WERI-Rb-1 (cell line): ENCODE measurements around the gene ATP2A3.

Source experiments
- DNase-seq: peaks from one replicate; pipeline ENCODE4 v3.0.0-alpha.2; 2020
- H3K27ac ChIP-seq: fragments of 250-450 bp; sonication (Bioruptor Pico); 2 replicates; pipeline ENCODE4 v1.5.1; 2020; ENCODE audit warnings: mild to moderate bottlenecking, moderate library complexity
- H3K27me3 ChIP-seq: fragments of 250-450 bp; sonication (Bioruptor Pico); 2 replicates; pipeline ENCODE4 v1.5.1; 2021; ENCODE audit warnings: mild to moderate bottlenecking, low read depth, moderate library complexity; ENCODE audit not compliant: insufficient read depth, severe bottlenecking
- H3K36me3 ChIP-seq: fragments of 250-450 bp; sonication (Bioruptor Pico); 2 replicates; pipeline ENCODE4 v1.5.1; 2020; ENCODE audit warnings: mild to moderate bottlenecking, moderate library complexity
- H3K4me3 ChIP-seq: 2 replicates; pipeline ENCODE4 v1.5.1; 2011; ENCODE audit warnings: low read depth, mild to moderate bottlenecking, control low read depth, low read length
- H3K9me3 ChIP-seq: fragments of 250-450 bp; sonication (Bioruptor Pico); 2 replicates; pipeline ENCODE4 v1.5.1; 2021; ENCODE audit warnings: mild to moderate bottlenecking, moderate library complexity; ENCODE audit not compliant: severe bottlenecking
- CTCF ChIP-seq: IDR thresholded peaks from 2 replicates; pipeline ENCODE4 v1.5.1; 2011; ENCODE audit warnings: low read depth, mild to moderate bottlenecking, control low read depth, inconsistent platforms, low read length

The ATP2A3 gene

GRCh38 chr17:3886776-3887175 is 77.5 kb downstream of the ATP2A3 start:
- Histone ChIP-seq H3K4me3 (no peak overlapping the region), H3K9me3 (no peaks in the 10 kb centered on the region), H3K27me3 (no peaks in the 10 kb centered on the region), H3K36me3 (peaks cover 44% of the 10 kb centered on the region), H3K27ac (no peak overlapping the region)
- no peak for TF ChIP-seq CTCF
- no peak for DNase-seq

DNA sequence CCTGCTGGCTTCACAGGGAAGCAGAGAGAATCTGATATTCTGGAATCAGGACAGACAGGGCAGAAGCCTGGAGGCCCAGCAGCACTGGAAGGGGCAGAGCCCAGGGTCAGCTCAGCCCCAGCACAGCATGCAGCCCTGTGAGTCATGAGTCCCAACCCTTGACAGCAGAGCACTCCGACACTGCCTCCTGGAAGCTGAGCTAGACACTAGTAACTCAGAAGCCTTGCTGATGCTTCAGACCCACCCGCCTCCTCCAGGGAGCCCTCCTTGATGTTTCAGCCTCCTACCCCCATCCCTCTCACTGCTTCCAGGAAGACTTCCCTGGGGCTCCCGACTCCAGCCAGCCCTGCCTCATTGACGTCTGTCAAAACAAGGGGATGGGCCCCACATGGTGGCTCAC is 78.3 kb downstream of the ATP2A3 start:
- H3K36me3 ChIP-seq = peaks cover 50% of the 10 kb centered on the region
- no peak overlapping the region for H3K4me3 ChIP-seq
- H3K9me3 ChIP-seq = no peaks in the 10 kb centered on the region
- no peak for TF ChIP-seq CTCF
- DNase-seq = no peak
- no peaks in the 10 kb centered on the region for H3K27me3 ChIP-seq
- no peak overlapping the region for H3K27ac ChIP-seq

GRCh38 chr17:3885271-3885670 is 79.0 kb downstream of the ATP2A3 start:
- no peak for TF ChIP-seq CTCF
- Histone ChIP-seq H3K27me3 (no peaks in the 10 kb centered on the region), H3K27ac (no peak overlapping the region), H3K9me3 (no peaks in the 10 kb centered on the region), H3K4me3 (no peak overlapping the region), H3K36me3 (peaks cover 50% of the 10 kb centered on the region)
- no peak for DNase-seq

GRCh38 chr17:3884188-3884587 is 80.0 kb downstream of the ATP2A3 start:
- H3K36me3 ChIP-seq = peaks cover 54% of the 10 kb centered on the region

GRCh38 chr17:3882276-3882675 is 82.0 kb downstream of the ATP2A3 start:
- TF ChIP-seq CTCF = no peak
- no peak for DNase-seq
- peaks cover 66% of the 10 kb centered on the region for H3K36me3 ChIP-seq

More at GRCh38 chr17:3884188-3884587, 80.0 kb downstream of the ATP2A3 start:
- Histone ChIP-seq H3K4me3 (no peak overlapping the region), H3K27me3 (no peaks in the 10 kb centered on the region), H3K9me3 (no peaks in the 10 kb centered on the region), H3K27ac (peak overlapping the region; percentile 36; the same call in 1 of the 2 replicates)
- no peak for DNase-seq
- no peak for TF ChIP-seq CTCF

DNA sequence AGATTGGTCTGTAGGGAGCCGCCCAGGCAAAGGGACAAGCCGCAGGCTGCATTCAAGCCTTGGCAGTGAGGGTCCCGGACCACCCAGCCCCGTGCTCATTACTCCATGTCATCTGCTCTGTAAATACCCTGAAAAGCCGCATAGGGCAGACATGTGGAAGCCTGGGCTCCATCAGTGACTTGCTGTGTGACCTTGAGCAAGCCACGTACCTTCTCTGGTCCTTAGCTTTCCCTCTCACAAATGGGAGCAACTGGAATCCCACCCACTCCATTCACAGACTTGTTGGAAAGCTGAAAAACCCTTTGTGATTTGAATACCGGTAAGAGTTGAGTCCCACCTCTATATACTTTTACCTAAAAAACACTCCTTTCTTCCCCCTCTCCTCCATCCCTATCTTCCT is 83.3 kb downstream of the ATP2A3 start:
- H3K27ac ChIP-seq = peak overlapping the region; percentile 99
- H3K36me3 ChIP-seq = peaks cover 76% of the 10 kb centered on the region
- TF ChIP-seq CTCF = no peak
- no peaks in the 10 kb centered on the region for H3K9me3 ChIP-seq
- DNase-seq = no peak
- no peaks in the 10 kb centered on the region for H3K27me3 ChIP-seq
- no peak overlapping the region for H3K4me3 ChIP-seq

More at GRCh38 chr17:3882276-3882675, 82.0 kb downstream of the ATP2A3 start:
- no peak overlapping the region for H3K4me3 ChIP-seq
- no peaks in the 10 kb centered on the region for H3K27me3 ChIP-seq
- H3K27ac ChIP-seq = peak overlapping the region; percentile 99
- no peaks in the 10 kb centered on the region for H3K9me3 ChIP-seq
